ENCODE results near the gene ALDH3B1.

DNA sequence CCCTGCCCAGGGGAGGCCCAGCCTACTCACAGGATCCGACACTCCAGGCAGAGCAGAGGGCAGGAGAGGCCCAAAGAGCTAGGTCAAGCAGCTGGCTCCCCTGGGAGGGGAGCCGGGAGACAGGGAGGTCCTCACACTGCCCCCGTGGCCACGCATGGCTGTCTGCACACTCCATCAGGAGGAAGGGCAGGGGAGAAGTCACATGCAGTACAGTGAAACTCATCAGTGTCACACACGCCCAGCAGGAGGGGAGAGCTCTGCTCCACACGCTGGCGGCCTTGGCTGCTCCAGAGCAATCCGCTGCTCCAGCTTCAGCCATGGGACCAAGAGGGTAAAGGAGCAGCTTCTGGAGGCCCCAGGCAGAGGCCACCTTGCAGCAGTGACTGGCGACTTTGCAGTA lies 43.0 kb downstream of the ALDH3B1 start:
- TF ChIP-seq, protein P1, sequence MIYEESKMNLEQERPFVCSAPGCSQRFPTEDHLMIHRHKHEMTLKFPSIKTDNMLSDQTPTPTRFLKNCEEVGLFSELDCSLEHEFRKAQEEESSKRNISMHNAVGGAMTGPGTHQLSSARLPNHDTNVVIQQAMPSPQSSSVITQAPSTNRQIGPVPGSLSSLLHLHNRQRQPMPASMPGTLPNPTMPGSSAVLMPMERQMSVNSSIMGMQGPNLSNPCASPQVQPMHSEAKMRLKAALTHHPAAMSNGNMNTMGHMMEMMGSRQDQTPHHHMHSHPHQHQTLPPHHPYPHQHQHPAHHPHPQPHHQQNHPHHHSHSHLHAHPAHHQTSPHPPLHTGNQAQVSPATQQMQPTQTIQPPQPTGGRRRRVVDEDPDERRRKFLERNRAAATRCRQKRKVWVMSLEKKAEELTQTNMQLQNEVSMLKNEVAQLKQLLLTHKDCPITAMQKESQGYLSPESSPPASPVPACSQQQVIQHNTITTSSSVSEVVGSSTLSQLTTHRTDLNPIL (CRISPR knock-in tag; IDR thresholded peaks at IDR 0.05; ENCODE audit: low read depth) = no peak
- TF ChIP-seq RARB (CRISPR knock-in tag; IDR thresholded peaks at IDR 0.05) (no peak), CSDC2 (CRISPR knock-in tag; IDR thresholded peaks at IDR 0.05) (no peak), ARNTL (CRISPR knock-in tag; IDR thresholded peaks at IDR 0.05; ENCODE audit: borderline replicate concordance, low read depth) (no peak)
